ENCODE results near the gene VARS1. TPM values are rescaled to one million over a fixed set of nuclear protein-coding genes. Genes with fewer than 3 reads are reported as not detected.

VARS1 gene
- polyA plus RNA-seq, 1 donor = 46.5 TPM

Other genes starting within 250 kb of the VARS1 start
- 3.0 TPM for gene ATP6V1G2, start 249.1 kb downstream of the VARS1 start, polyA plus RNA-seq (ENCODE audit: insufficient read length)
- 16.8 TPM for gene NFKBIL1, start 248.1 kb downstream of the VARS1 start, polyA plus RNA-seq (ENCODE audit: insufficient read length)
- gene LTA, start 223.5 kb downstream of the VARS1 start, polyA plus RNA-seq (ENCODE audit: insufficient read length) = 0.18 TPM
- not detected for gene TNF, start 220.2 kb downstream of the VARS1 start, polyA plus RNA-seq (ENCODE audit: insufficient read length)
- 1.1 TPM for gene LTB, start 213.3 kb downstream of the VARS1 start, polyA plus RNA-seq (ENCODE audit: insufficient read length)
- 7.4 TPM for gene LST1, start 209.5 kb downstream of the VARS1 start, polyA plus RNA-seq (ENCODE audit: insufficient read length)
- 0.24 TPM for gene NCR3, start 202.7 kb downstream of the VARS1 start, polyA plus RNA-seq (ENCODE audit: insufficient read length)
- 13.4 TPM for gene AIF1, start 180.5 kb downstream of the VARS1 start, polyA plus RNA-seq (ENCODE audit: insufficient read length)
- gene PRRC2A, start 175.0 kb downstream of the VARS1 start, polyA plus RNA-seq (ENCODE audit: insufficient read length) = 133 TPM
- 200 TPM for gene BAG6, start 143.1 kb downstream of the VARS1 start, polyA plus RNA-seq (ENCODE audit: insufficient read length)
- 4.3 TPM for gene APOM, start 139.9 kb downstream of the VARS1 start, polyA plus RNA-seq (ENCODE audit: insufficient read length)
- gene C6orf47, start 135.0 kb downstream of the VARS1 start, polyA plus RNA-seq (ENCODE audit: insufficient read length) = 12.1 TPM
- gene GPANK1, start 130.8 kb downstream of the VARS1 start, polyA plus RNA-seq (ENCODE audit: insufficient read length) = 14.1 TPM
- 125 TPM for gene CSNK2B, start 129.7 kb downstream of the VARS1 start, polyA plus RNA-seq (ENCODE audit: insufficient read length)
- 11.5 TPM for gene LY6G5B, start 125.8 kb downstream of the VARS1 start, polyA plus RNA-seq (ENCODE audit: insufficient read length)
- 2.7 TPM for gene LY6G5C, start 114.7 kb downstream of the VARS1 start, polyA plus RNA-seq (ENCODE audit: insufficient read length)
- gene ABHD16A, start 92.4 kb downstream of the VARS1 start, polyA plus RNA-seq (ENCODE audit: insufficient read length) = 43.8 TPM
- gene LY6G6F, start 88.9 kb downstream of the VARS1 start, polyA plus RNA-seq (ENCODE audit: insufficient read length) = not detected
- gene LY6G6D, start 80.4 kb downstream of the VARS1 start, polyA plus RNA-seq (ENCODE audit: insufficient read length) = 0.47 TPM
- gene LY6G6C, start 74.0 kb downstream of the VARS1 start, polyA plus RNA-seq (ENCODE audit: insufficient read length) = 0.62 TPM
- 1.2 TPM for gene MPIG6B, start 72.4 kb downstream of the VARS1 start, polyA plus RNA-seq (ENCODE audit: insufficient read length)
- 108 TPM for gene DDAH2, start 66.5 kb downstream of the VARS1 start, polyA plus RNA-seq (ENCODE audit: insufficient read length)
- 102 TPM for gene CLIC1, start 59.2 kb downstream of the VARS1 start, polyA plus RNA-seq (ENCODE audit: insufficient read length)
- 14.2 TPM for gene MSH5, start 55.7 kb downstream of the VARS1 start, polyA plus RNA-seq (ENCODE audit: insufficient read length)
- gene SAPCD1, start 33.1 kb downstream of the VARS1 start, polyA plus RNA-seq (ENCODE audit: insufficient read length) = 3.0 TPM
- gene VWA7, start 18.4 kb downstream of the VARS1 start, polyA plus RNA-seq (ENCODE audit: insufficient read length) = 2.9 TPM
- gene LSM2, start 11.2 kb upstream of the VARS1 start, polyA plus RNA-seq (ENCODE audit: insufficient read length) = 55.3 TPM
- gene HSPA1L, start 19.5 kb upstream of the VARS1 start, polyA plus RNA-seq (ENCODE audit: insufficient read length) = 5.0 TPM
- 72.3 TPM for gene HSPA1A, start 19.8 kb upstream of the VARS1 start, polyA plus RNA-seq (ENCODE audit: insufficient read length)
- 48.9 TPM for gene HSPA1B, start 32.0 kb upstream of the VARS1 start, polyA plus RNA-seq (ENCODE audit: insufficient read length)
- gene NEU1, start 67.1 kb upstream of the VARS1 start, polyA plus RNA-seq (ENCODE audit: insufficient read length) = 15.0 TPM
- gene SLC44A4, start 83.2 kb upstream of the VARS1 start, polyA plus RNA-seq (ENCODE audit: insufficient read length) = 0.37 TPM
- gene EHMT2, start 101.9 kb upstream of the VARS1 start, polyA plus RNA-seq (ENCODE audit: insufficient read length) = 29.3 TPM
- 9.5 TPM for gene ZBTB12, start 106.3 kb upstream of the VARS1 start, polyA plus RNA-seq (ENCODE audit: insufficient read length)
- 3.0 TPM for gene C2, start 132.0 kb upstream of the VARS1 start, polyA plus RNA-seq (ENCODE audit: insufficient read length)
- gene CFB, start 150.3 kb upstream of the VARS1 start, polyA plus RNA-seq (ENCODE audit: insufficient read length) = 1.0 TPM
- gene NELFE, start 163.2 kb upstream of the VARS1 start, polyA plus RNA-seq (ENCODE audit: insufficient read length) = 63.3 TPM
- gene SKIC2, start 163.4 kb upstream of the VARS1 start, polyA plus RNA-seq (ENCODE audit: insufficient read length) = 27.0 TPM
- gene DXO, start 176.4 kb upstream of the VARS1 start, polyA plus RNA-seq (ENCODE audit: insufficient read length) = 16.9 TPM
- gene C4A, start 186.3 kb upstream of the VARS1 start, polyA plus RNA-seq (ENCODE audit: insufficient read length) = 19.3 TPM
- gene C4B, start 219.0 kb upstream of the VARS1 start, polyA plus RNA-seq (ENCODE audit: insufficient read length) = 22.1 TPM
- gene CYP21A2, start 242.7 kb upstream of the VARS1 start, polyA plus RNA-seq (ENCODE audit: insufficient read length) = 1.0 TPM

All from forelimb muscle (tissue), 1 donor.